ENCODE results near the gene WIPF1.

WIPF1 gene

DNA sequence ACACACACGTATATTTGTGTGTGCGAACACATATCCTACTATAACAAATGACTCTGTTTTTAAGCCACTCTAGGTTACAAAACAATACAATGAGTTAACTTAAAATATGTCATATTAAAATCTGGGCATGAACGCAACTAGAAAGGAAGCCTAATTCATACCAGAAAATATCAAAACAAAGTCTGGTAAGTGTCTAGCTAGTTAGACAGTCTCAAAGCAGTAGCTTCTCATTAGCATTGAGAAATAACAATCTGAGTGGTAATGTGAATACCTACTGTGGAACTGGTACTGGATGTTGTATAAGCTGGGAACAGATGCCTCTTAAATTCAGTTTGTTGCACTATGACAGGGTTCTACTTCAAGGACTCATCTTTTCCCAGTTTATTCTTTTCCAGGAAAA lies 32.5 kb upstream of the WIPF1 start:
- DNase-seq (ENCODE audit: low read depth, low spot score), result no peak
- Histone ChIP-seq H3K9me3 (ENCODE audit: insufficient read depth, low read length) (no peaks in the 10 kb centered on the region), H3K36me3 (ENCODE audit: insufficient read depth, insufficient read length, low read length) (no peaks in the 10 kb centered on the region), H3K4me3 (ENCODE audit: insufficient read length, low read depth) (no peak overlapping the region), H3K9ac (ENCODE audit: insufficient read length, low read depth) (no peak overlapping the region), H3K4me1 (ENCODE audit: insufficient read depth, insufficient read length) (no peaks in the 10 kb centered on the region), H3K27me3 (ENCODE audit: insufficient read depth, insufficient read length) (no peaks in the 10 kb centered on the region)
- TF ChIP-seq SUZ12 (IDR thresholded peaks at IDR 0.05; ENCODE audit: extremely low read depth, insufficient read depth, insufficient read length), result no peak
- no peak for TF ChIP-seq YY1 (IDR thresholded peaks at IDR 0.05; ENCODE audit: insufficient read depth, insufficient read length)
- TF ChIP-seq ZNF274 (IDR thresholded peaks at IDR 0.05; ENCODE audit: low read depth, low read length), result no peak

DNA sequence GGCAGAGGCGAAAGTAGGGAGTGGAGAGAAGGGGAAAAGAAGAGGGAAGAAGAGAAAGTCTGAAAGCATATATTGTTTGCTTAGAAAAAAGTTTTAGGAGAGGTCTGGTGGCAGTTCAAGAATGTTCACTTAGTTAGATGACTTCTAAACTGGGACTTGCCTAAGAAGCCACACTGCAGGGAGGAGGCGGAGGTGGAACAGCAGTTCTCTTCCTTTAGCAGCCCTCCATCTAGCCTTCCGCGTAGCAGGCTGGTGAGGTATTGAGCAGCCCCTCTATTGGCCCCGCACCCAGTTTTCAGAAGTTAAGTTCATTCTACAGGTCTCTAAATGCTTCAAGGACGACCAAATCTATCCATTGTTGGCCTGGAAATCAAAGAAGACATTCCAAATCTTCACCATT lies 31.9 kb upstream of the WIPF1 start:
- Histone ChIP-seq H3K9ac (ENCODE audit: insufficient read length, low read depth) (no peak overlapping the region), H3K9me3 (ENCODE audit: insufficient read depth, low read length) (no peaks in the 10 kb centered on the region), H3K27me3 (ENCODE audit: insufficient read depth, insufficient read length) (no peaks in the 10 kb centered on the region), H3K4me1 (ENCODE audit: insufficient read depth, insufficient read length) (no peaks in the 10 kb centered on the region), H3K4me3 (ENCODE audit: insufficient read length, low read depth) (no peak overlapping the region), H3K36me3 (ENCODE audit: insufficient read depth, insufficient read length, low read length) (no peaks in the 10 kb centered on the region)
- no peak for TF ChIP-seq ZNF274 (IDR thresholded peaks at IDR 0.05; ENCODE audit: low read depth, low read length)
- TF ChIP-seq SUZ12 (IDR thresholded peaks at IDR 0.05; ENCODE audit: extremely low read depth, insufficient read depth, insufficient read length), result no peak
- TF ChIP-seq YY1 (IDR thresholded peaks at IDR 0.05; ENCODE audit: insufficient read depth, insufficient read length), result no peak
- DNase-seq (ENCODE audit: low read depth, low spot score), result no peak

- TF ChIP-seq ZNF274 (IDR thresholded peaks at IDR 0.05; ENCODE audit: low read depth, low read length) (no peak), YY1 (IDR thresholded peaks at IDR 0.05; ENCODE audit: insufficient read depth, insufficient read length) (no peak), SUZ12 (IDR thresholded peaks at IDR 0.05; ENCODE audit: extremely low read depth, insufficient read depth, insufficient read length) (no peak)
- H3K36me3 ChIP-seq (ENCODE audit: insufficient read depth, insufficient read length, low read length), result no peaks in the 10 kb centered on the region
Observed at GRCh38 chr2:174628528-174629169, 31.0 kb upstream of the WIPF1 start.

GRCh38 chr2:174627216-174627615 lies 29.6 kb upstream of the WIPF1 start:
- TF ChIP-seq ZNF274 (IDR thresholded peaks at IDR 0.05; ENCODE audit: low read depth, low read length) (no peak), YY1 (IDR thresholded peaks at IDR 0.05; ENCODE audit: insufficient read depth, insufficient read length) (no peak), SUZ12 (IDR thresholded peaks at IDR 0.05; ENCODE audit: extremely low read depth, insufficient read depth, insufficient read length) (no peak)
- no peaks in the 10 kb centered on the region for H3K9me3 ChIP-seq (ENCODE audit: insufficient read depth, low read length)
- no peak overlapping the region for H3K4me3 ChIP-seq (ENCODE audit: insufficient read length, low read depth)
- no peaks in the 10 kb centered on the region for H3K27me3 ChIP-seq (ENCODE audit: insufficient read depth, insufficient read length)
- DNase-seq (ENCODE audit: low read depth, low spot score), result no peak
- H3K4me1 ChIP-seq (ENCODE audit: insufficient read depth, insufficient read length), result no peaks in the 10 kb centered on the region
- H3K36me3 ChIP-seq (ENCODE audit: insufficient read depth, insufficient read length, low read length), result no peaks in the 10 kb centered on the region
- no peak overlapping the region for H3K9ac ChIP-seq (ENCODE audit: insufficient read length, low read depth)

More at GRCh38 chr2:174628528-174629169, 31.0 kb upstream of the WIPF1 start:
- Histone ChIP-seq H3K4me3 (ENCODE audit: insufficient read length, low read depth) (no peak overlapping the region), H3K9ac (ENCODE audit: insufficient read length, low read depth) (no peak overlapping the region), H3K4me1 (ENCODE audit: insufficient read depth, insufficient read length) (no peaks in the 10 kb centered on the region), H3K27me3 (ENCODE audit: insufficient read depth, insufficient read length) (no peaks in the 10 kb centered on the region), H3K9me3 (ENCODE audit: insufficient read depth, low read length) (no peaks in the 10 kb centered on the region)
- no peak for DNase-seq (ENCODE audit: low read depth, low spot score)

GRCh38 chr2:174624895-174625430 lies 27.4 kb upstream of the WIPF1 start:
- Histone ChIP-seq H3K9me3 (ENCODE audit: insufficient read depth, low read length) (no peaks in the 10 kb centered on the region), H3K9ac (ENCODE audit: insufficient read length, low read depth) (no peak overlapping the region)
- TF ChIP-seq ZNF274 (IDR thresholded peaks at IDR 0.05; ENCODE audit: low read depth, low read length), result no peak
- no peak for TF ChIP-seq SUZ12 (IDR thresholded peaks at IDR 0.05; ENCODE audit: extremely low read depth, insufficient read depth, insufficient read length)
- TF ChIP-seq YY1 (IDR thresholded peaks at IDR 0.05; ENCODE audit: insufficient read depth, insufficient read length), result no peak

DNA sequence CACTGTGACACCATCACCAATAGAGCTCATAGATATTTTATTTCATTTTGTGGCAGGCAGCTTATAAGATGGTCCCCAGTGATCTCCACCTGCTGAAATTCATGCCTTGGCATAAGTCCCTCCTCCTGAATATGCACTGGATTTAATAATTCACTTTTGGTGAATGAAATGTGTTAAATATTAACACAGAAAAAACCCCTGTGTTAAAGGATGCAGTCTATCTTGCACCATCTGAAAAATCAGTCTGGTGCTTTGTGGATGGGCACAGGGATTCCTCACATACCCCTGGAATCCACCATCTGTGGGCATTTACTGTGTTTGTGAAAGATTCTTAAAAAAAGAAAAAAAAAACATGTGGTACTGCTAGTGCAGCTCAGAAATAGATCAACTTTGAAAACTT lies 26.1 kb upstream of the WIPF1 start:
- Histone ChIP-seq H3K9ac (ENCODE audit: insufficient read length, low read depth) (no peak overlapping the region), H3K9me3 (ENCODE audit: insufficient read depth, low read length) (no peaks in the 10 kb centered on the region), H3K36me3 (ENCODE audit: insufficient read depth, insufficient read length, low read length) (no peaks in the 10 kb centered on the region), H3K4me1 (ENCODE audit: insufficient read depth, insufficient read length) (no peaks in the 10 kb centered on the region), H3K27me3 (ENCODE audit: insufficient read depth, insufficient read length) (no peaks in the 10 kb centered on the region), H3K4me3 (ENCODE audit: insufficient read length, low read depth) (no peak overlapping the region)
- no peak for DNase-seq (ENCODE audit: low read depth, low spot score)
- TF ChIP-seq SUZ12 (IDR thresholded peaks at IDR 0.05; ENCODE audit: extremely low read depth, insufficient read depth, insufficient read length), result no peak
- no peak for TF ChIP-seq YY1 (IDR thresholded peaks at IDR 0.05; ENCODE audit: insufficient read depth, insufficient read length)
- no peak for TF ChIP-seq ZNF274 (IDR thresholded peaks at IDR 0.05; ENCODE audit: low read depth, low read length)

More at GRCh38 chr2:174624895-174625430, 27.4 kb upstream of the WIPF1 start:
- no peaks in the 10 kb centered on the region for H3K27me3 ChIP-seq (ENCODE audit: insufficient read depth, insufficient read length)
- no peak for DNase-seq (ENCODE audit: low read depth, low spot score)
- H3K4me3 ChIP-seq (ENCODE audit: insufficient read length, low read depth), result no peak overlapping the region
- H3K4me1 ChIP-seq (ENCODE audit: insufficient read depth, insufficient read length), result no peaks in the 10 kb centered on the region
- no peaks in the 10 kb centered on the region for H3K36me3 ChIP-seq (ENCODE audit: insufficient read depth, insufficient read length, low read length)

- no peak for TF ChIP-seq SUZ12 (IDR thresholded peaks at IDR 0.05; ENCODE audit: extremely low read depth, insufficient read depth, insufficient read length)
- no peak for TF ChIP-seq ZNF274 (IDR thresholded peaks at IDR 0.05; ENCODE audit: low read depth, low read length)
- no peak for TF ChIP-seq YY1 (IDR thresholded peaks at IDR 0.05; ENCODE audit: insufficient read depth, insufficient read length)
- no peaks in the 10 kb centered on the region for H3K36me3 ChIP-seq (ENCODE audit: insufficient read depth, insufficient read length, low read length)
- DNase-seq (ENCODE audit: low read depth, low spot score), result no peak
- H3K4me3 ChIP-seq (ENCODE audit: insufficient read length, low read depth), result no peak overlapping the region
- H3K9ac ChIP-seq (ENCODE audit: insufficient read length, low read depth), result no peak overlapping the region
- H3K4me1 ChIP-seq (ENCODE audit: insufficient read depth, insufficient read length), result no peaks in the 10 kb centered on the region
- H3K9me3 ChIP-seq (ENCODE audit: insufficient read depth, low read length), result no peaks in the 10 kb centered on the region
- no peaks in the 10 kb centered on the region for H3K27me3 ChIP-seq (ENCODE audit: insufficient read depth, insufficient read length)
Observed at GRCh38 chr2:174623106-174623637, 25.6 kb upstream of the WIPF1 start.

Data from NT2/D1 (cell line).